Measurements from ENCODE around the gene COL6A1.
"Not testable (repeated sequence)": the region's sequence is repeated elsewhere in the genome, so short reads cannot be mapped to it uniquely, and the experiment has no call there.

COL6A1 gene

DNA sequence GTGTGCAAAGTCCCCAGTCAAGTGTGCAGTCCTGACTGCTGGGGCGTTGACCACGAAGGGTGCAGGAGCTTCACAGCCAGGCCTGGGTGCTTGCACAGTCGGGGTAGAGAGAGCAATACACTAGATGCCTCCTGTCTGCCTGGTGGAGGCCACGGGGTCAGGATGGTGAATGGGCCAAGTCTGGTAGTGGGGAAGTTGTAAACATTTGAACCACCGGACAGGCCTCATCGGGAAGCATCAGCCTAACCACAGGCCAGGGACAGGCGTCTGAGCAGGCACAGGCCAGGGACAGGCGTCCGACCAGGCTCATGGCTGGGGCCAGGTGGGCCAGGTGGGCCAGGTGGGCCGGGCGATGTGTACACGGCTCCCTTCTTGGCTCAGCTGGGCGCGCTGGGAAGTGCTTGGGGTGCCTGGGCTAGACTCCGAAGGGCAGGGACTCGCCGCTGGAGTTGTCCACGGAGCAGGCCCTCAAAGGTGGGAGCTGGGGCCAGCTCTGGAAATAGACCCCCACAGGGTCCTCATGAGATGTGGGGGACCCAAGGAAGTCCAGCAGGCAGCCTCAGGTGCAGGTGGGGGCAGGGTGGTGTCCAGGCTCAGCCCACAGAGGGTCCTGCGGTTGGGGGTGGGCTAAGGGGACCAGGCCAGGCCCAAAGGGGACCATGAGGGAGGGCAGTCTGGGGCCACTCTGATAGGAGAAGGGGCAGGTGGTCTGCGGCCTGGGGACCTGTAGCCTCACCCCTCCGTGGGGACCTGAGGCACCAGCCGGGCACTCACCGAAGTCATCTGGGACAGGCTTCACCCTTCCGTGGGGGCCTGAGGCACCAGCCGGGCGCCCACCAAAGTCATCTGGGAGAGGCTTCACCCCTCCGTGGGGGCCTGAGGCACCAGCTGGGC, 15.0 kb downstream of the COL6A1 start:
- no peak for DNase-seq

DNA sequence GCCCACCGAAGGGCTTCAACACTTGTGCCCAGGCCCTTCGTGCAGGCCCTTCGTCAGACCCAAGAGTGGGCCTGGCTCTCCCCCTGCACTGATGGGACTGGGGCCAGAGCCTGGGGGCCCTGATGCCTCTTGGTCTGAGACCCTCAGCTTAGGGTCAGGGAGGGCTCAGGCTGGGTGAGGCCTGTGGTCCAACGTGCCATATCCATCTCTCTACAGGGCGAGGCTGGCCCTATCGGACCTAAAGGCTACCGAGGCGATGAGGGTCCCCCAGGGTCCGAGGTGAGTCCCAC, 15.6 kb downstream of the COL6A1 start:
- DNase-seq: no peak

DNA sequence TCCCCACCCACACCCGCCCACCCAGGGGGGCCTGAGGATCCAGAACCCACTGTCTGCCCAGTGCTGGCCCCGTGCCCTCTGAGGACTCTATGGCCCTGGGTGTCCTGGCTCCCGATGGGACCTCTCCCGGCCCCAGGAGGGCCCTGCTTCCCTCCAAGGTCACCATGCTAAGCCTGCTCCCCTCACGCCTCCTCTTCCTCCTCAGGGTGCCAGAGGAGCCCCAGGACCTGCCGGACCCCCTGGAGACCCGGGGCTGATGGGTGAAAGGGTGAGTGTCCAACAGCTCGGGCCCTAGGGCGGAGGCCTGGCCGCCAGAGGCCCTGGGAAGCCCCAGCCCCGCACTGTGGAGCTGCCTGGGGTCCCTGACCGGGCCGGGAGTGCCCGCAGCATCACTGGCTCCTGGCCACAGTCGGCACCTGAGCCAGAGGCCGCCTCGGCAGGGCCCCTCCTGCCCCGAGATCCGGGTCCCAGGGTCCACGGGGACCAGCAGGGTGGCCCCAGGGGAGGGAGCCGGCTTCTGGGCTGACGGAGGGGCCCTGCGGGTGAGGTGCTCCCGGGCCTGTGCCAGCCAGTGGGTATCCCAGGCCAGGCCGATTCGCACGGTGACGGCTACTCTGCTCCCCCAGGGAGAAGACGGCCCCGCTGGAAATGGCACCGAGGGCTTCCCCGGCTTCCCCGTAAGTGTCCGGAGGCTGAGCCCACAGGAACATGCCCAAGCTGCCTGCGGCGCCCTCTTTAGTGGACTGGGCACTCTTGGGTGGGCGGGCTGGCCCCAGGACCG, 16.1 kb downstream of the COL6A1 start:
- DNase-seq: no peak

DNA sequence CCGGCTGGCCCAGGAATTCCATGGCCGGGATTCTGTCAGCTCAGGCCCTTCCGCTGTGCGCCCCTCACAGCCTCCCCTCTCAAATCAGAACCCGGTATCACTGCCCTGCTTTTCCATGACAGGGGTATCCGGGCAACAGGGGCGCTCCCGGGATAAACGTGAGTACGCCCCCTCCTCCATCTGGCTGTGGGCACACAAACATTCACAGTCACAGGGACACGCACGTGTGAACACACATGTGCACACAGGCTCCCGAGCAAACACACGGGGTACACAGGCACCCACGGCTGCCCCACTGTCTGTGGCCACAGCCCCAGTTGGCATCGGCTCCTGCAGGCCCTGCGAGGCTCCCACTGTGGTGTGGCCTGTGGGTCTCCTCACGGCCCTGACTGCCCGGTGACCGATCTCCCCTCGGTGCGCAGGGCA, 16.7 kb downstream of the COL6A1 start:
- DNase-seq: no peak

DNA sequence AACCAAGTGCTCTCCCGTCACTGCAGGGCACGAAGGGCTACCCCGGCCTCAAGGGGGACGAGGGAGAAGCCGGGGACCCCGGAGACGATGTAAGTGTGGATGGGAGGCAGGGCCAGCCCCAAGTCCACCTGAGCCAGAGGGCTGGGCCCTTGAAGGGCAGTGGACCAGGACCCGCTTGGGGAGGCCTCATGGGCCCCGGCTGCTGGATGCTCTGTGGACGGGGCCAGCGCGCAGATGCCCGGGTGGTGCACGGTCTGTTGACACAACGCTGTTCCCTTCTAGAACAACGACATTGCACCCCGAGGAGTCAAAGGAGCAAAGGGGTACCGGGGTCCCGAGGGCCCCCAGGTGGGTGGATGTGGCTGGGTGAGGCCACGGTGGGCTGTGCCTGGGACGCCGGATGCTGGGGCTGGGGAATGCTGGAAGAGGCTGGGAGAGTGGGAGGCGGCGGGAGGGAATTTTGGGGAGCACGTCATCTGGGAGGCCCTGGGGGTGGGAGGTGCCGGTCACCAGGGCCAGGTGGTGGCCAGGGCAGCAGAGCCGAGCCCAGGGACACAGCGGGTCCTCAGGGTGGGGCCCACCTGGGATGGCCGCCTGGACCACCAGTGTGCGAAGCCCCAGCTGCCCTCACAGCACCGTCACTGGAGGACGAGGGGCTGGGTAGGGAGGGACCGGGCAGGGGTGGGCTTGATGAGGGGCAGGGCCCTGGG, 17.5 kb downstream of the COL6A1 start:
- no peak for DNase-seq

DNA sequence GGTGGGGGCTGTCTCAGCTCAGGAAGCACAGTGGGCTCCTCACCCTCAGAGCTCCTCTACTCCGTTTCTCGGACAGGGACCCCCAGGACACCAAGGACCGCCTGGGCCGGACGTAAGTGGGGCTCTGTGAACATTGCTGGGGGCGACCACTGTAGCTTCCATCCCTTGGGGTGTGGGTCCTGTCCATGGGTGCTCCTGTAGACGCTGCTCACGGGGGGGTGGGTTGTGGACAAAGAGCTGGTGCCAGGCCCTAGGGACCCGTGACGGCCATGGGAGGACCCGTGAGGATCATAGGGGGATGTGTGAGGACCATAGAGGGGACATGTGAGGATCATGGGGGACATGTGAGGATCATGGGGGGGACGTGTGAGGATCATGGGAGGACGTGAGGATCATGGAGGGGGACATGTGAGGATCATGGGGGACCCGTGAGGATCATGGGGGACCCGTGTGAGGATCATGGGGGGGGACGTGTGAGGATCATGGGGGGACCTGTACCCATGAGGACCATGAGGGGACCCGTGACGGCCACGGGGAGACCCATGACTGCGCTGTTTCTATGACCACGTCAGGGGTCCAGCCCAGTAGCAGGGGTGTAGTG, 18.1 kb downstream of the COL6A1 start:
- no peak for DNase-seq

DNA sequence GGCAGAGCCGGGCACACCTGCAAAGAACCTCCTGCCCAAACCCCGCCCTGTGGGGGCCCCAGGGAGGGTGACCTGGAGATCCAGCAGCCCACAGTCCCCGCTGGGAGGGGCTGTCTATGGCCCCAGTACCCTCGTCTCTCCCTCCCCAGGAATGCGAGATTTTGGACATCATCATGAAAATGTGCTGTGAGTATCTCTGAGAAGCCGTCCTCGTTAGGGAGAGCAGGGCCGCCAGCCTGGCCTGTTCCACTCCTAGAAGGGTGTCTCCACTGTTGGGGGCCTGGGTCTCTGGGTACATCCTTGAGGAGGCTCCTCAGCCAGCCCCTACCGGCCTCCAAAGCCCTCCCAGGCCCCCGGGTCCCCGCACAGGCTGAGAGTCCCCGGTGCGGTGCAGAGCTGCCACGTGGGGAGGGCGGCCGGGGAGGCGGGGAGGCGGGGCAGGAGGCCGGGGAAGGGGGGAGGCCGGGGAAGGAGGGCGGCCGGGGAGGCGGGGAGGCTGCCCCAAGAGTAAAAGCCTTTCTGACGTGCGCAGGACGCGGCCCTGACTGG, 18.7 kb downstream of the COL6A1 start:
- no peak for DNase-seq

DNA sequence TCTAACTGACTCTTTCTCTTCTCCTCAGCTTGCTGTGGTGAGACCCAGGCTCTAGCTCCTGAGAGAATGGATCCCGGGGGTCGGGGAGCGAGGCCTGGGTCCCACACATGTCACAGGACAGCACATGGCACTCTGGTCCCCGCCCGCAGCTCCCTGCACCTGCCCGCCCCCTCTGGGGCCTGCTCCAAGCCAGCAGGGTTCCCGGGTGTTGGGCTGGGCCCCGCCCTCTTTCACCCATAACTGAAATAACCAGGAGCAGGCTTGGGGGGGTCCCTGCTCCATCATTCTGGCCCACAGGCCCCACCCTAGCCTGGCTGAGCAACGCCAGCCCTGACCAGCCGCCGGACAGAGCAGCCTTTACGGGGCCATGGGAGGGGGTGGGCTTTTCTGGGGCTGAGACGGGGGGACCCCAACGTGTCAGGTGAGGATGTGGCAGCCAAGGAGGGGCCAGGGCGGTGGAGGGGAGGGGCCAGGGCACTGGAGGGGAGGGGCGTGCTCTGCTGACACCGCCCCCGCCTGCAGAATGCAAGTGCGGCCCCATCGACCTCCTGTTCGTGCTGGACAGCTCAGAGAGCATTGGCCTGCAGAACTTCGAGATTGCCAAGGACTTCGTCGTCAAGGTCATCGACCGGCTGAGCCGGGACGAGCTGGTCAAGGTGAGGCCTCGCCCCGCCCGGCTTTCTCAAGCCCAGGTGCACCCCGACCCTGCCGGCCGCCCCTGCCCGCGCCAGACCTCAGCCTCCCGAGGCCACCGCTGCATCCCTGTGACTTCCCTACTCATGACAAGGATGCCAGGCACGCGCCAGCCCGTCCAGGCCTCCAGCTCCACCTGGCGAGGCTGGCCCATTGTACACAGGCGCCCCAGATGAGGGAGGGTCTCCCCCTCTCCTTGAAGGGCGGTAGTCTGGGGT, 19.4 kb downstream of the COL6A1 start:
- no peak for DNase-seq

DNA sequence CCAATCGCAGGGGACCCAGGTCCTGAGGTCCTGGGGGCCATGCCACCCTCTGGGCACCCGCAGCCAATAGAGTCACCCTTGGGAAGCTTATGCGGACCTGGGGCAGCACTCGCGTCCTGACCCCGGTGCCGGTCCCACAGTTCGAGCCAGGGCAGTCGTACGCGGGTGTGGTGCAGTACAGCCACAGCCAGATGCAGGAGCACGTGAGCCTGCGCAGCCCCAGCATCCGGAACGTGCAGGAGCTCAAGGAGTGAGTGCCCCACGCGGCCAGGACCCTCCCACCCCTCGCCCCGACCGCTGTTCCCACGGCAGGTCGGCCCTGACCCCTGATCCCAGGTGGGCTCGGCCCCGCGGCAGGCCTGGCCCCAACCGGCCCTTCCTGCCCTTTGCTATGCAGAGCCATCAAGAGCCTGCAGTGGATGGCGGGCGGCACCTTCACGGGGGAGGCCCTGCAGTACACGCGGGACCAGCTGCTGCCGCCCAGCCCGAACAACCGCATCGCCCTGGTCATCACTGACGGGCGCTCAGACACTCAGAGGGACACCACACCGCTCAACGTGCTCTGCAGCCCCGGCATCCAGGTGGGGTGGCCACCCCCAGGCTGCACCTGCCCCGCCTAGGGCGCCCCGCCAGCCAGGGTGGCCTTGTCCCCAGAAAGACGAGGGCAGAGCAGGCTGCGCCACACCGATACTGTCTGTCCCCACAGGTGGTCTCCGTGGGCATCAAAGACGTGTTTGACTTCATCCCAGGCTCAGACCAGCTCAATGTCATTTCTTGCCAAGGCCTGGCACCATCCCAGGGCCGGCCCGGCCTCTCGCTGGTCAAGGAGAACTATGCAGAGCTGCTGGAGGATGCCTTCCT, 20.5 kb downstream of the COL6A1 start:
- DNase-seq: no peak

DNA sequence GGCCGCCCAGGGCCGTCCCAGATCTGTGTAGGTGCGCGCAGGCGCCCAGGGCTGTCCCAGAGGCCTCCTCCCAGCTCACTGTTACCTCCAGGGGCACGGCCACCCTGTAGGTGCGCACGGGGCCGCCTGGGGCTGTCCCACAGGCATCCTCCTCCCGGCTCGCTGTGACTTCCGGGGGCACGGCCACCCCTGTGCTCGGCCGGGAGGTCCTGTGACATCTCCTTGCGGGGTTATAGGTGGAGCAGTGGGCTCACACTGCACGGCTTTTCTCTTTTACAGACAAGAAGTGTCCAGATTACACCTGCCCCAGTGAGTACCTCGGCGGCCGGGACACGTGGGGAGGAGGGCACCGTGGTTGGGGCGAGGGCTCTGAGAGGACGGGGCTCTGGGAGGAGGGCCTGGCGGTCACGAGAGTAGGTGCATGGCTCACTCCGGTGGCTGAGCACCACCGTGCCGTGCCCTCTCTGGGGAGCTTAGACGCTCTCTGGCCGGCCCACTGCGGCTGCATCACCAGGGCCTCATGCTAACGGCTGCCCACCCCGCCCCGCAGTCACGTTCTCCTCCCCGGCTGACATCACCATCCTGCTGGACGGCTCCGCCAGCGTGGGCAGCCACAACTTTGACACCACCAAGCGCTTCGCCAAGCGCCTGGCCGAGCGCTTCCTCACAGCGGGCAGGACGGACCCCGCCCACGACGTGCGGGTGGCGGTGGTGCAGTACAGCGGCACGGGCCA, 21.4 kb downstream of the COL6A1 start:
- DNase-seq: no peak

DNA sequence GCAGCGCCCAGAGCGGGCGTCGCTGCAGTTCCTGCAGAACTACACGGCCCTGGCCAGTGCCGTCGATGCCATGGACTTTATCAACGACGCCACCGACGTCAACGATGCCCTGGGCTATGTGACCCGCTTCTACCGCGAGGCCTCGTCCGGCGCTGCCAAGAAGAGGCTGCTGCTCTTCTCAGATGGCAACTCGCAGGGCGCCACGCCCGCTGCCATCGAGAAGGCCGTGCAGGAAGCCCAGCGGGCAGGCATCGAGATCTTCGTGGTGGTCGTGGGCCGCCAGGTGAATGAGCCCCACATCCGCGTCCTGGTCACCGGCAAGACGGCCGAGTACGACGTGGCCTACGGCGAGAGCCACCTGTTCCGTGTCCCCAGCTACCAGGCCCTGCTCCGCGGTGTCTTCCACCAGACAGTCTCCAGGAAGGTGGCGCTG, 22.0 kb downstream of the COL6A1 start:
- DNase-seq: no peak

DNA sequence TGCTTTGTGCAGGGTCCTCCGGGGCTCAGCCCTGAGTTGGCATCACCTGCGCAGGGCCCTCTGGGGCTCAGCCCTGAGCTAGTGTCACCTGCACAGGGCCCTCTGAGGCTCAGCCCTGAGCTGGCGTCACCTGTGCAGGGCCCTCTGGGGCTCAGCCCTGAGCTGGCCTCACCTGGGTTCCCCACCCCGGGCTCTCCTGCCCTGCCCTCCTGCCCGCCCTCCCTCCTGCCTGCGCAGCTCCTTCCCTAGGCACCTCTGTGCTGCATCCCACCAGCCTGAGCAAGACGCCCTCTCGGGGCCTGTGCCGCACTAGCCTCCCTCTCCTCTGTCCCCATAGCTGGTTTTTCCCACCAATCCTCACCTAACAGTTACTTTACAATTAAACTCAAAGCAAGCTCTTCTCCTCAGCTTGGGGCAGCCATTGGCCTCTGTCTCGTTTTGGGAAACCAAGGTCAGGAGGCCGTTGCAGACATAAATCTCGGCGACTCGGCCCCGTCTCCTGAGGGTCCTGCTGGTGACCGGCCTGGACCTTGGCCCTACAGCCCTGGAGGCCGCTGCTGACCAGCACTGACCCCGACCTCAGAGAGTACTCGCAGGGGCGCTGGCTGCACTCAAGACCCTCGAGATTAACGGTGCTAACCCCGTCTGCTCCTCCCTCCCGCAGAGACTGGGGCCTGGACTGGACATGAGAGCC, 22.7 kb downstream of the COL6A1 start:
- no peak for DNase-seq

DNA sequence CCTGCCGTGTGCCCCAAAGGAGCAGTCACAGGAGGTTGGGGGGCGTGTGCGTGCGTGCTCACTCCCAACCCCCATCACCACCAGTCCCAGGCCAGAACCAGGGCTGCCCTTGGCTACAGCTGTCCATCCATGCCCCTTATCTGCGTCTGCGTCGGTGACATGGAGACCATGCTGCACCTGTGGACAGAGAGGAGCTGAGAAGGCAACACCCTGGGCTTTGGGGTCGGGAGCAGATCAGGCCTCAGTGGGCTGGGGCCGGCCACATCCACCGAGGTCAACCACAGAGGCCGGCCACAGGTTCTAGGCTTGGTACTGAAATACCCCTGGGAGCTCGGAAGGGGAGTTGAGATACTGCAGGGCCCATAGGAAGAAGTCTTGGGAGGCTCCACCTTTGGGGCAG, 23.5 kb downstream of the COL6A1 start:
- DNase-seq: no peak

DNA sequence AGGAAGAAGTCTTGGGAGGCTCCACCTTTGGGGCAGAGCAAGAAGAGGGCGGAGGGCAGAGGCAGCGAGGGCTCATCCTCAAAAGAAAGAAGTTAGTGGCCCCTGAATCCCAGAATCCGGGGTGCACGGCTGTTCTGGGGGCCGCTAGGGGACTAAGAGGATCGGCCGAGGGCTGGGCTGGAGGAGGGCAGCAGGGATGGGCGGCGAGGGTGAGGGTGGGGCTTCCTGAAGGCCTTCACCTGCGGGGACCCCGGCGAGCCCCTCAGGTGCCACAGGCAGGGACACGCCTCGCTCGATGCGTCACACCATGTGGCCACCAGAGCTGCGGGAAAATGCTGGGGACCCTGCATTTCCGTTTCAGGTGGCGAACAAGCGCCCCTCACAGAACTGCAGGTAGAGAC, 23.9 kb downstream of the COL6A1 start:
- no peak for DNase-seq

DNA sequence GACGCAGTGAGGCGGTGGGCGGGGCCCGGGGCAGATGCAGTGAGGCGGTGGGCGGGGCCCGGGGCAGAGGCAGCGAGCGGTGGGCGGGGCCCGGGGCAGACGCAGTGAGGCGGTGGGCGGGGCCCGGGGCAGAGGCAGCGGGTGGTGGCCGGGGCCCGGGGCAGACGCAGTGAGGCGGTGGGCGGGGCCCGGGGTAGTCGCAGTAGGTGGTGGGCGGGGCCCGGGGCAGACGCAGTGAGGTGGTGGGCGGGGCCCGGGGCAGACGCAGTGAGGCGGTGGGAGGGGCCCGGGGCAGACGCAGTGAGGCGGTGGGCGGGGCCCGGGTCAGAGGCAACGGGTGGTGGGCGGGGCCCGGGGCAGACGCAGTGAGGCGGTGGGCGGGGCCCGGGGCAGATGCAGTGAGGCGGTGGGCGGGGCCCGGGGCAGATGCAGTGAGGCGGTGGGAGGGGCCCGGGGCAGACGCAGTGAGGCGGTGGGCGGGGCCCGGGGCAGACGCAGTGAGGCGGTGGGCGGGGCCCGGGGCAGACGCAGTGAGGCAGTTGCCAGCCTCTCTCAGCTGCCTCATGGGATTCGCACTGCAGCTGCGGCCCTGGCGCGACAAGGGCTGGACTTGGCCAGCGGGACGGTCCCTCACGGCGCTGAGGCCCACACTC, 24.4 kb downstream of the COL6A1 start:
- DNase-seq: not testable (repeated sequence)

DNA sequence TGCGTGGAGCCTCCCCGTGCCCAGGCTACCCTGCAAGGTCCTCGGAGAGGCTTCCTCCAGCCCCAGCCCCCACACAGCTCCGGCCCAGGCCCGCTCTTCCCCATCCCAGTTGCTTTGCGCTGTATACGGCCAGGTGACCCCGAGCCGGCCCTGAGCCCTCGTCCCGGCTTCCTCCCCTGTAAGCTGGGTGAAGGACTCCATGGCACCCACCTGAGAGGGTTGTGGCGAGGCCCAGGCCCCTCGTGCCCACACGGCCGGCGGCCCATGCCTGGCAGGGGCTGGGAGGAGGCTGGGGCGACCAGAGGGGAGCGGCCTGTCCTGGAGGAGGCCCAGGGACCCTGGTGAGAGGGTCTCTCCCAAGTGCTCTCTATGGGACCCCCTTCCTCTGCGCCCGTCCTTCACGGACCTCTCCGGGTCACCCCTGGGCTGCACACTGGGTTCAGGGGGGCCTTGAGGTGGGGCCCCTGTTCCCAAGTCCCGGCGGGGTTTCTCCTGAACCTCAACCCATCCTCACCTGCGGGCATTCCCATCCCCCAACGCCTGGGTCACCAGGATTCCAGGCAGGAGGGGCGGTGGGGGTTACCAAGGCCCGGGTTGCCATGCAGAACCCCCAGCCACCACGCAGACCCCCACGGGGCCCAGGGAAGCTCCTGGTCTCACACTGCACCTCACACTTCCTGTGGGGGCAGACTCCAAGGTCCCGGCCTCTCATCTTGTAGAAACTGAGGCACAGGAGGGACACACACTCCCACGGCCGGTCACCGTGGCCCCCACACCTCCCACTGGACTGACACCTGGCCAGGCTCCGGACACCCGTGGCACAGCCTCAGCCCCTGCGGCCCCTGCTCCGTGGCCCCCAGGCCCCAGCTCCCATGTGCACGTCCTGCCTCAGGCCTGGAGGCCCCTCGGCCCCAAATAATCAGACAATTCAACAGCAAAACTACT, 25.2 kb downstream of the COL6A1 start:
- no peak for DNase-seq

DNA sequence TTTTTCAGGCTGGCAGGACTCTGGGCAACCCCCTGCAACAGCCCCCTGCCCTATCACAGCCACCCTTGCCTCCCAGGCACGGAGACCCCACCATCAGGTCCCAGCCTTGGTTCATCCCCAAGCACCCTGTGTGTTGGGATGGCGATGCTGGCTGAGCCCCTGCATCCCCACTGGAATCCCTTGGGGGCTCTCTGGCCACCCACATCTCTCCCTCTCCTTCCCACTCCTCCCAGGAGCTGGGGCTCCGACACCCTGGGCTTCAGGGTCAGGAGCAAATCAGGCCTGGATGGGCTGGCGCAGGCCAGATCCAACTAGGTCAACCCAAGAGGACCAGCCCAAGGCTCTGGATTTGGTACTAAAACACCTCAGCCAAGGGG, 25.9 kb downstream of the COL6A1 start:
- DNase-seq: no peak

All from NCI-H1436 (cell line).